NCI-H1092 treated with DMSO at 0.1 percent for 48 hours (cell line): ENCODE measurements around the gene DUSP28.
"Not testable (repeated sequence)": the region's sequence is repeated elsewhere in the genome, so short reads cannot be mapped to it uniquely, and the experiment has no call there.

Experiments used
- DNase-seq: peaks from one replicate; lab custom pipeline; 2025; lab: John Stamatoyannopoulos, UW

The DUSP28 gene

GRCh38 chr2:240560480-240561324 lies 545 bp downstream of the DUSP28 start:
- DNase-seq = peak; percentile 94

GRCh38 chr2:240561325-240561971 lies 1.3 kb downstream of the DUSP28 start:
- DNase-seq = no peak

- not testable (repeated sequence) for DNase-seq
Observed at GRCh38 chr2:240563231-240563630, 3.1 kb downstream of the DUSP28 start.

- DNase-seq = no peak
Observed at GRCh38 chr2:240563951-240564560, 3.9 kb downstream of the DUSP28 start.

GRCh38 chr2:240564561-240565332 lies 4.6 kb downstream of the DUSP28 start:
- DNase-seq = no peak

GRCh38 chr2:240565333-240566202 lies 5.4 kb downstream of the DUSP28 start:
- no peak for DNase-seq

GRCh38 chr2:240566203-240567136 lies 6.3 kb downstream of the DUSP28 start:
- DNase-seq = peak; percentile 60

- DNase-seq = no peak
Observed at GRCh38 chr2:240567137-240567871, 7.1 kb downstream of the DUSP28 start.

- peak; percentile 41 for DNase-seq
Observed at GRCh38 chr2:240567872-240568677, 7.9 kb downstream of the DUSP28 start, which contains the start of gene RNPEPL1. Gene RNPEPL1 (plus strand): TSS chr2:240568484. CDS start chr2:240568587, 103 bp downstream.

- peak; percentile 20 for DNase-seq
Observed at GRCh38 chr2:240568678-240569522, 8.7 kb downstream of the DUSP28 start.

GRCh38 chr2:240569523-240569997 lies 9.4 kb downstream of the DUSP28 start:
- no peak for DNase-seq

GRCh38 chr2:240569998-240570530 lies 9.9 kb downstream of the DUSP28 start:
- no peak for DNase-seq

- DNase-seq = no peak
Observed at GRCh38 chr2:240570531-240571313, 10.6 kb downstream of the DUSP28 start.

GRCh38 chr2:240571314-240571973 lies 11.3 kb downstream of the DUSP28 start:
- DNase-seq = no peak
